OCI-LY3 (cell line): ENCODE measurements around the gene NKX1-2.

ENCODE experiments used
- H2AFZ ChIP-seq: fragments of 200-600, 300-600 bp; shearing (Covaris generic); 2 replicates; pipeline ENCODE4 v1.6.0; 2014; ENCODE audit warnings: antibody characterized with exemption, low read depth, low read length
- H3K27ac ChIP-seq: fragments of 200-600, 300-600 bp; sonication (generic); 2 replicates; pipeline ENCODE4 v1.5.1; 2014; ENCODE audit warnings: mild to moderate bottlenecking, low read length, moderate library complexity, mixed read lengths
- H3K27me3 ChIP-seq: fragments of 200-600, 300-600 bp; sonication (generic); 2 replicates; pipeline ENCODE4 v1.6.1; 2014; ENCODE audit warnings: low read depth, low read length, mixed read lengths
- H3K36me3 ChIP-seq: fragments of 200-600, 300-600 bp; sonication (generic); replicated peaks from 2 replicates; pipeline ENCODE3; 2014; ENCODE audit warnings: low read depth, low read length, mixed read lengths
- H3K4me1 ChIP-seq: fragments of 300-600, 200-600 bp; sonication (generic); 2 replicates; pipeline ENCODE4 v1.6.1; 2014; ENCODE audit warnings: low read length, mixed read lengths
- H3K4me2 ChIP-seq: fragments of 200-600, 300-600 bp; sonication (generic); 2 replicates; pipeline ENCODE4 v1.6.1; 2014; ENCODE audit warnings: low read length, mixed read lengths
- H3K4me3 ChIP-seq: fragments of 300-600, 200-600 bp; sonication (generic); 2 replicates; pipeline ENCODE4 v1.5.1; 2014; ENCODE audit warnings: antibody characterized with exemption, mild to moderate bottlenecking, low read length, moderate library complexity
- H3K79me2 ChIP-seq: fragments of 300-600, 200-600 bp; shearing (Covaris generic); 2 replicates; pipeline ENCODE4 v1.6.1; 2014; ENCODE audit warnings: mild to moderate bottlenecking, low read length, mixed read lengths
- H3K9ac ChIP-seq: fragments of 300-600, 200-600 bp; shearing (Covaris generic); 2 replicates; pipeline ENCODE4 v1.6.0; 2014; ENCODE audit warnings: mild to moderate bottlenecking, low read length, moderate library complexity
- H3K9me3 ChIP-seq: fragments of 200-600, 300-600 bp; shearing (Covaris generic); 2 replicates; pipeline ENCODE4 v1.6.1; 2014; ENCODE audit warnings: low read length, mixed read lengths; ENCODE audit not compliant: insufficient read depth
- H4K20me1 ChIP-seq: fragments of 200-600, 300-600 bp; sonication (generic); 2 replicates; pipeline ENCODE4 v1.6.1; 2016; ENCODE audit warnings: low read length, mixed read lengths; ENCODE audit not compliant: insufficient read depth
- CTCF ChIP-seq: fragments of 200-600, 300-600 bp; sonication (generic); IDR thresholded peaks from 2 replicates; pipeline ENCODE4 v1.5.1; 2014; ENCODE audit warnings: antibody characterized with exemption, low read length, low read depth
- EZH2phosphoT487 ChIP-seq: fragments of 200-600 bp; shearing (Covaris generic); IDR thresholded peaks from 2 replicates; pipeline ENCODE4 v1.6.1; 2018; ENCODE audit warnings: antibody characterized with exemption, mixed run types, low read depth

The NKX1-2 gene

DNA sequence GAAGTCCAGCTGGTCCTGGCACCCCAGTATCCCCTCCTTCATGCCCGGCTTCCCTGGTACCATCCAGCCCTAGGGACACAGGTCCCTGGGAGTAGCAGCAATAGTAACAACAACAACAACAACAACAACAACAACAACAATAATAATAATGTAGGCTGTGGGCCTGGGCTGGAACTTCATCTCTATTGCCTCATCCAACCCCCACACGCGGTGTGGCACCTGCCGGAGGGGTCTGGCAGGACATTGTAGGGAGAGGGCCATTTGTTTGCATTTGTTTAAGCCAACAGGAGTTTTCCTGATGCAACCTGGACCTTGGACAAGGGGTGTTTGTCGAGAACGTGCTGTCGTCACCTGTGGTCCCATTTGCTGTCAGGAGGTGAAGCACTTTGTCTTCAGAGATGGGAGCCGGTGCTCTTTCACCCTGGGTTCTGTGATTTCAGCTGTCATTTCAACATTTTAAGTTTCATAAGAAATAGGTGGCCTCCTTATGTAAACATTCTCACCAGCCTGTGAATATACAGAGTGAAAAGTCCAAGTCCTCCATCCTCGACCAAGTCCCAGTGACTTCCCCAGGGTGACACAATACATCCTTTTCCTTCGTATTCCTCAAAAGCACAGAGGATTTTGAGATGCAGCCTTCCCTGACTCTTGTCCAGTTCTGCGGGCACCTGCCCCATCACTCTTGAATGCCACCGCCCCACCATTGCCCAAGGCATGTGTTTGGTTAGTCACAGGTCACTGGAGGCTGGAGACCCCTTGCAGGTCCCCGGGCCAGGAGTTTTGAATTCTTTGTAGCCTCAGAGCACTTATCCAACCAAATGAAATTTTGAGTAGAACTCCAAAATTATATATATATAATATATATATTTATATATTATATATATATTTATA, 21.0 kb upstream of the NKX1-2 start:
- Histone ChIP-seq H3K4me2 (no peak overlapping the region), H3K4me1 (peaks cover 3% of the 10 kb centered on the region), H3K79me2 (no peaks in the 10 kb centered on the region), H3K4me3 (no peak overlapping the region), H3K27ac (no peak overlapping the region), H3K36me3 (no peaks in the 10 kb centered on the region), H3K9ac (no peak overlapping the region), H2AFZ (no peak overlapping the region), H4K20me1 (no peaks in the 10 kb centered on the region), H3K27me3 (no peaks in the 10 kb centered on the region), H3K9me3 (no peaks in the 10 kb centered on the region)
- TF ChIP-seq CTCF: no peak
- TF ChIP-seq EZH2phosphoT487: no peak

DNA sequence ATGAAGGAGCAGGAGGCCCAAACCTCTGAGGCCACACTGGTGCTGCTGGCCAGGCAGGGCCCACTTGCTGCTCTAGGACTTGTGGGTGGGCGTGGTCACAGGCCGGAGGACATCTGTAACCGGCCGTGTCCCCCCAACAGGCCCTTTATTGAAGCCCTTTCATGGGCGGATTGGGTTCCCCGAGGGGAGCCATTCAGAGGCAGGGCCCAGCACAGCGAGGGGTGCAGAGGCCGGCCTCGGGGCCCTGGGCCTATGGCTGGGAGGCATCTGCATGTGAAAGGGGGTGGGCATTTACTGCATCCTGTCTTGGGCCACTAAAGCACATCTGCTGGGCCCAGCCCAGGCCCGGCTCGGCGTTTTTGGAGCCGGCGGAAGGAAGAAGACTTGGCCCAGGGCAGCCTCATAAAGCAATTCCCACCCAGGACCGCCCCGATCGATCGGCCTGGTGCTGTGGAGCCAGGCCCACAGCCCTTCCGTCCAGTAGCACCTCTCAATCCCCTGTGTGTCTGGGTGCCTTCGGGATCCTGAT, 20.2 kb upstream of the NKX1-2 start:
- TF ChIP-seq CTCF (no peak), EZH2phosphoT487 (no peak)
- Histone ChIP-seq H3K4me1 (peaks cover 11% of the 10 kb centered on the region), H3K27ac (no peak overlapping the region), H3K79me2 (no peaks in the 10 kb centered on the region), H3K9me3 (no peaks in the 10 kb centered on the region), H3K27me3 (no peaks in the 10 kb centered on the region), H4K20me1 (no peaks in the 10 kb centered on the region), H3K4me2 (no peak overlapping the region), H3K36me3 (no peaks in the 10 kb centered on the region), H3K9ac (no peak overlapping the region), H2AFZ (no peak overlapping the region), H3K4me3 (no peak overlapping the region)

GRCh38 chr10:124468624-124469023, 18.8 kb upstream of the NKX1-2 start:
- H4K20me1 ChIP-seq: no peaks in the 10 kb centered on the region
- no peak overlapping the region for H2AFZ ChIP-seq
- H3K36me3 ChIP-seq: no peaks in the 10 kb centered on the region
- no peaks in the 10 kb centered on the region for H3K27me3 ChIP-seq
- no peak overlapping the region for H3K9ac ChIP-seq
- H3K4me3 ChIP-seq: no peak overlapping the region
- H3K9me3 ChIP-seq: no peaks in the 10 kb centered on the region
- no peak overlapping the region for H3K27ac ChIP-seq
- no peak overlapping the region for H3K4me2 ChIP-seq
- TF ChIP-seq EZH2phosphoT487: no peak
- H3K4me1 ChIP-seq: peaks cover 13% of the 10 kb centered on the region
- no peaks in the 10 kb centered on the region for H3K79me2 ChIP-seq

DNA sequence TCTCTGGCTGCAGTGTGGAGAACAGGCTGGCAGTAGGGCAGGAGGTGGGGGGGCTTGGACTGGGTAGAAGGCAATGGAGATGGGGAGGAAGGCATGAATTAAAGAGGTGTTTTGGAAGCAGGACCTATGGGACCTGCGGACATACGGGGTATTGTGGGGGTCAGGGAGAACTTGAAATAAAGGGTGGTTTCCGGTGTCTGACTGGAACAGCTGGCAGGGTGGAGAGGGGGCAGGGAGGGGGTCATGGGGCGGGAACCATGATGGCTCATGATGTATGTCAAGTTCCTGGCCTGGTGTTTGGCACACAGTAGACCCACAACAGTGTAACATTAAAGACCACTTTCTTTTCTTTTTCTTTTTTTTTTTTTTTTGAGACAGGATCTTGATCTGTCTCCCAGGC, 17.3 kb upstream of the NKX1-2 start:
- H3K9me3 ChIP-seq: no peaks in the 10 kb centered on the region
- H2AFZ ChIP-seq: no peak overlapping the region
- no peaks in the 10 kb centered on the region for H3K36me3 ChIP-seq
- peaks cover 13% of the 10 kb centered on the region for H3K4me1 ChIP-seq
- no peak overlapping the region for H3K4me2 ChIP-seq
- no peaks in the 10 kb centered on the region for H4K20me1 ChIP-seq
- H3K79me2 ChIP-seq: no peaks in the 10 kb centered on the region
- no peak overlapping the region for H3K4me3 ChIP-seq
- H3K27ac ChIP-seq: no peak overlapping the region
- H3K27me3 ChIP-seq: no peaks in the 10 kb centered on the region
- no peak for TF ChIP-seq EZH2phosphoT487
- TF ChIP-seq CTCF: no peak
- no peak overlapping the region for H3K9ac ChIP-seq
